Lung (tissue), 12 donors: ENCODE data around the gene KIAA2012. TPM values are rescaled to one million over a fixed set of nuclear protein-coding genes. Genes with fewer than 3 reads are reported as not detected.
A peak's percentile ranks its signal among the peaks of the same experiment; 100 is the strongest.

Experiments used
- ATAC-seq: fragments of 200-7000 bp; cut with Tn5 transposase; one replicate; pipeline ENCODE4 v1.9.1; 2020; ENCODE audit warnings: moderate number of reproducible peaks; ENCODE audit not compliant: insufficient read depth, low FRiP score
- DNase-seq, 3 donors: peaks; one replicate each; pipeline ENCODE4 v3.0.0-alpha.2; 2013 to 2017
- H3K27ac ChIP-seq, 2 donors: one replicate each; pipeline ENCODE4 v1.5.1; 2013; ENCODE audit warnings: mild to moderate bottlenecking in 2 of 2, moderate library complexity in 2 of 2, control low read depth in 1 of 2, inconsistent platforms in 1 of 2, low read depth in 1 of 2, low read length in 1 of 2
- H3K27me3 ChIP-seq, 3 donors: one replicate each; pipeline ENCODE4 v1.5.1; 2013; ENCODE audit warnings: low read length in 2 of 3; ENCODE audit not compliant: control insufficient read depth in 3 of 3, insufficient read depth in 3 of 3
- H3K36me3 ChIP-seq, 4 donors: one replicate each; pipeline ENCODE4 v1.5.1; 2013; ENCODE audit warnings: low read length in 4 of 4, mild to moderate bottlenecking in 1 of 4, moderate library complexity in 1 of 4; ENCODE audit not compliant: control insufficient read depth in 4 of 4, insufficient read depth in 4 of 4
- H3K4me1 ChIP-seq, 5 donors: one replicate each; pipeline ENCODE4 v1.5.1; 2013; ENCODE audit warnings: low read length in 5 of 5, mild to moderate bottlenecking in 2 of 5, moderate library complexity in 1 of 5; ENCODE audit not compliant: control insufficient read depth in 5 of 5, insufficient read depth in 5 of 5
- H3K4me3 ChIP-seq: one replicate; pipeline ENCODE4 v1.5.1; 2013; ENCODE audit warnings: mild to moderate bottlenecking, control low read depth, moderate library complexity
- H3K9ac ChIP-seq, 2 donors: one replicate each; pipeline ENCODE4 v1.5.1; 2013; ENCODE audit warnings: low read length in 2 of 2, control low read depth in 1 of 2; ENCODE audit not compliant: insufficient read depth in 1 of 2
- H3K9me3 ChIP-seq, 4 donors: one replicate each; pipeline ENCODE4 v1.5.1; 2013; ENCODE audit warnings: low read length in 3 of 4, mild to moderate bottlenecking in 1 of 4, moderate library complexity in 1 of 4; ENCODE audit not compliant: control insufficient read depth in 4 of 4, insufficient read depth in 3 of 4
- CTCF ChIP-seq: IDR thresholded peaks from 2 replicates; pipeline ENCODE4 v1.5.1; 2012; ENCODE audit warnings: mild to moderate bottlenecking; ENCODE audit errors: control extremely low read depth, extremely low read depth
- WGBS, 2 donors: extraction: QIAGEN DNeasy Blood & Tissue Kit; methylation state at CpG; one replicate each; pipeline ENCODE4 v1.1.7; 2013; 5-methylcytosine and 5-hydroxymethylcytosine counted together
- polyA plus RNA-seq, 2 donors: library from polyadenylated mRNA; stranded (reverse); fragments of 200-250 nt; gene quantifications; one replicate each; pipeline ENCODE4 v1.2.1, GENCODE V29; 2013
- total RNA-seq, 2 donors: library from RNA; depleted of rRNA in 1 of 2; stranded (reverse); fragments of >200 nt in 1 of 2; gene quantifications; one replicate each; pipeline ENCODE4 v1.2.1, GENCODE V29; 2014 to 2021
- donor health status: control.
- donor health status: control.
- donor health status: Bipolar disorder and iron deficiency.
- donor health status: healthy.
- donor health status: DM: yes; HTN: yes; CAD: no.

The KIAA2012 gene
- total and polyA plus RNA-seq, 4 donors = 0.69 to 8.5 (median 3.6) TPM

- H3K9me3 ChIP-seq = no peaks in the 10 kb centered on the region
- WGBS, 2 donors = 13 to 28% methylated on average over 22 to 32 of the region's 32 CpGs
- H3K27me3 ChIP-seq = peaks cover 0 to 4% (median 0%) of the 10 kb centered on the region in 3 donors
- no peak for TF ChIP-seq CTCF
- no peak for ATAC-seq
- no peaks in the 10 kb centered on the region for H3K36me3 ChIP-seq
- H3K4me3 ChIP-seq = no peak overlapping the region
- peak; percentile 53 to 64 (median 53) for DNase-seq
- peaks cover 0 to 8% (median 0%) of the 10 kb centered on the region in 5 donors for H3K4me1 ChIP-seq
- no peak overlapping the region for H3K27ac ChIP-seq
- H3K9ac ChIP-seq = peak overlapping the region in 1 of 2 donors; percentile 19
Measured at GRCh38 chr2:202171241-202171825, 98.3 kb downstream of the KIAA2012 start.

GRCh38 chr2:202172439-202173211 lies 99.6 kb downstream of the KIAA2012 start:
- Histone ChIP-seq H3K9me3 (no peaks in the 10 kb centered on the region), H3K4me3 (no peak overlapping the region), H3K27ac (no peak overlapping the region), H3K27me3 (peaks cover 0 to 4% (median 0%) of the 10 kb centered on the region in 3 donors), H3K36me3 (no peaks in the 10 kb centered on the region), H3K9ac (no peak overlapping the region), H3K4me1 (peaks cover 0 to 8% (median 0%) of the 10 kb centered on the region in 5 donors)
- no peak for TF ChIP-seq CTCF
- ATAC-seq (peak; percentile 77), DNase-seq (no peak)
- 35 to 65% methylated on average over 6 of the region's 6 CpGs for WGBS, 2 donors

- Histone ChIP-seq H3K9ac (no peak overlapping the region), H3K4me3 (no peak overlapping the region), H3K27me3 (no peaks in the 10 kb centered on the region), H3K4me1 (no peaks in the 10 kb centered on the region), H3K27ac (no peak overlapping the region), H3K36me3 (no peaks in the 10 kb centered on the region), H3K9me3 (no peaks in the 10 kb centered on the region)
- peak; percentile 69 for ATAC-seq
- DNase-seq = peak; percentile 69 to 87 (median 84)
- WGBS, 2 donors = 45 to 54% methylated on average over 7 of the region's 7 CpGs
- TF ChIP-seq CTCF = peak; percentile 74
Measured at GRCh38 chr2:202178346-202178958, 105.4 kb downstream of the KIAA2012 start.
